Measurements from ENCODE around the gene ETV4. TPM values are rescaled to one million over a fixed set of nuclear protein-coding genes. Genes with fewer than 3 reads are reported as not detected.

Gene ETV4
- total and polyA plus RNA-seq, 2 of the 13 experiments (the other 11 are each of a cell fraction or from before 2014, with no cell fraction given), result 128 to 330 TPM

DNA sequence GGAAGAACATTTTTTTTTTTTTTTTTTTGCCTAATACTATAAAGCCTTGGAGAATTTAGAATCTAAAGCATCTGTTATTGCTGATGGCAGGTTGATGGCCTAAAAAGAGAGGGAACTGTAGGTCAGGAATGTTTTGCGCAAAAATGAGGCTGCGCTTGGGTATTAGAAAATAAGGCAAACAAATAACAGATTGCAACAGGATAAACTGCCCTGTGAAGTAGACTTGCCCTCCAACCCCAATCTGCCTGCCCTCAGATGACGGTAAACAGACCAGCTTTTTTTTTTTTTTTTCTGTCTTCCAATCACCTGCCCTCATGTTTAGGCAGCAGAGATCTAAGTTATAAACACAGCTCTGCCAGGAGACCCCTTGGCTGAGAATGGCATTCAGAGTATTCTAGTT lies 66.2 kb downstream of the ETV4 start (continued):
- TF ChIP-seq, protein P1, sequence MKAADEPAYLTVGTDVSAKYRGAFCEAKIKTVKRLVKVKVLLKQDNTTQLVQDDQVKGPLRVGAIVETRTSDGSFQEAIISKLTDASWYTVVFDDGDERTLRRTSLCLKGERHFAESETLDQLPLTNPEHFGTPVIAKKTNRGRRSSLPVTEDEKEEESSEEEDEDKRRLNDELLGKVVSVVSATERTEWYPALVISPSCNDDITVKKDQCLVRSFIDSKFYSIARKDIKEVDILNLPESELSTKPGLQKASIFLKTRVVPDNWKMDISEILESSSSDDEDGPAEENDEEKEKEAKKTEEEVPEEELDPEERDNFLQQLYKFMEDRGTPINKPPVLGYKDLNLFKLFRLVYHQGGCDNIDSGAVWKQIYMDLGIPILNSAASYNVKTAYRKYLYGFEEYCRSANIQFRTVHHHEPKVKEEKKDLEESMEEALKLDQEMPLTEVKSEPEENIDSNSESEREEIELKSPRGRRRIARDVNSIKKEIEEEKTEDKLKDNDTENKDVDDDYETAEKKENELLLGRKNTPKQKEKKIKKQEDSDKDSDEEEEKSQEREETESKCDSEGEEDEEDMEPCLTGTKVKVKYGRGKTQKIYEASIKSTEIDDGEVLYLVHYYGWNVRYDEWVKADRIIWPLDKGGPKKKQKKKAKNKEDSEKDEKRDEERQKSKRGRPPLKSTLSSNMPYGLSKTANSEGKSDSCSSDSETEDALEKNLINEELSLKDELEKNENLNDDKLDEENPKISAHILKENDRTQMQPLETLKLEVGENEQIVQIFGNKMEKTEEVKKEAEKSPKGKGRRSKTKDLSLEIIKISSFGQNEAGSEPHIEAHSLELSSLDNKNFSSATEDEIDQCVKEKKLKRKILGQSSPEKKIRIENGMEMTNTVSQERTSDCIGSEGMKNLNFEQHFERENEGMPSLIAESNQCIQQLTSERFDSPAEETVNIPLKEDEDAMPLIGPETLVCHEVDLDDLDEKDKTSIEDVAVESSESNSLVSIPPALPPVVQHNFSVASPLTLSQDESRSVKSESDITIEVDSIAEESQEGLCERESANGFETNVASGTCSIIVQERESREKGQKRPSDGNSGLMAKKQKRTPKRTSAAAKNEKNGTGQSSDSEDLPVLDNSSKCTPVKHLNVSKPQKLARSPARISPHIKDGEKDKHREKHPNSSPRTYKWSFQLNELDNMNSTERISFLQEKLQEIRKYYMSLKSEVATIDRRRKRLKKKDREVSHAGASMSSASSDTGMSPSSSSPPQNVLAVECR (CRISPR knock-in tag; IDR thresholded peaks at IDR 0.05; ENCODE audit: borderline replicate concordance), result peak; percentile 17; the same call in 1 of the 2 replicates
- TF ChIP-seq BORCS8-MEF2B (CRISPR knock-in tag; IDR thresholded peaks at IDR 0.05) (no peak), ZBTB21 (CRISPR knock-in tag; IDR thresholded peaks at IDR 0.05) (no peak), ARNT (IDR thresholded peaks at IDR 0.05) (no peak), CCDC6 (CRISPR knock-in tag; IDR thresholded peaks at IDR 0.05) (peak; percentile 16; the same call in 1 of the 2 replicates), TCF7L2 (IDR thresholded peaks at IDR 0.05; ENCODE audit: low read depth, low read length) (peak; percentile 71), JUND (CRISPR knock-in tag; IDR thresholded peaks at IDR 0.05) (no peak), IRX3 (CRISPR knock-in tag; IDR thresholded peaks at IDR 0.05; ENCODE audit: borderline replicate concordance, low read depth) (no peak), ZNF75D (CRISPR knock-in tag; IDR thresholded peaks at IDR 0.05; ENCODE audit: borderline replicate concordance) (no peak), ZNF605 (CRISPR knock-in tag; IDR thresholded peaks at IDR 0.05) (no peak), GZF1 (CRISPR knock-in tag; IDR thresholded peaks at IDR 0.05) (peak; percentile 94; the same call in 1 of the 2 replicates)
- TF ChIP-seq, protein P2, sequence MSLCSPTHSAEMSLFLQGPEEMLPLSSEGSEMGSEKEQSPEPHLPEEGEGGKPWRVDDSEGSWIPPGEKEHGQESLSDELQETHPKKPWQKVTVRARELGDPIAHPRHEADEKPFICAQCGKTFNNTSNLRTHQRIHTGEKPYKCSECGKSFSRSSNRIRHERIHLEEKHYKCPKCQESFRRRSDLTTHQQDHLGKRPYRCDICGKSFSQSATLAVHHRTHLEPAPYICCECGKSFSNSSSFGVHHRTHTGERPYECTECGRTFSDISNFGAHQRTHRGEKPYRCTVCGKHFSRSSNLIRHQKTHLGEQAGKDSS (CRISPR knock-in tag; IDR thresholded peaks at IDR 0.05; ENCODE audit: borderline replicate concordance, low read depth), result no peak; the same call in 1 of the 2 replicates
- TF ChIP-seq, protein P3, sequence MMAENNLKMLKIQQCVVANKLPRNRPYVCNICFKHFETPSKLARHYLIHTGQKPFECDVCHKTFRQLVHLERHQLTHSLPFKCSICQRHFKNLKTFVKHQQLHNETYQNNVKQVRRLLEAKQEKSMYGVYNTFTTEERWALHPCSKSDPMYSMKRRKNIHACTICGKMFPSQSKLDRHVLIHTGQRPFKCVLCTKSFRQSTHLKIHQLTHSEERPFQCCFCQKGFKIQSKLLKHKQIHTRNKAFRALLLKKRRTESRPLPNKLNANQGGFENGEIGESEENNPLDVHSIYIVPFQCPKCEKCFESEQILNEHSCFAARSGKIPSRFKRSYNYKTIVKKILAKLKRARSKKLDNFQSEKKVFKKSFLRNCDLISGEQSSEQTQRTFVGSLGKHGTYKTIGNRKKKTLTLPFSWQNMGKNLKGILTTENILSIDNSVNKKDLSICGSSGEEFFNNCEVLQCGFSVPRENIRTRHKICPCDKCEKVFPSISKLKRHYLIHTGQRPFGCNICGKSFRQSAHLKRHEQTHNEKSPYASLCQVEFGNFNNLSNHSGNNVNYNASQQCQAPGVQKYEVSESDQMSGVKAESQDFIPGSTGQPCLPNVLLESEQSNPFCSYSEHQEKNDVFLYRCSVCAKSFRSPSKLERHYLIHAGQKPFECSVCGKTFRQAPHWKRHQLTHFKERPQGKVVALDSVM (CRISPR knock-in tag; IDR thresholded peaks at IDR 0.05), result peak; percentile 55; the same call in 1 of the 2 replicates
- TF ChIP-seq, protein P4, sequence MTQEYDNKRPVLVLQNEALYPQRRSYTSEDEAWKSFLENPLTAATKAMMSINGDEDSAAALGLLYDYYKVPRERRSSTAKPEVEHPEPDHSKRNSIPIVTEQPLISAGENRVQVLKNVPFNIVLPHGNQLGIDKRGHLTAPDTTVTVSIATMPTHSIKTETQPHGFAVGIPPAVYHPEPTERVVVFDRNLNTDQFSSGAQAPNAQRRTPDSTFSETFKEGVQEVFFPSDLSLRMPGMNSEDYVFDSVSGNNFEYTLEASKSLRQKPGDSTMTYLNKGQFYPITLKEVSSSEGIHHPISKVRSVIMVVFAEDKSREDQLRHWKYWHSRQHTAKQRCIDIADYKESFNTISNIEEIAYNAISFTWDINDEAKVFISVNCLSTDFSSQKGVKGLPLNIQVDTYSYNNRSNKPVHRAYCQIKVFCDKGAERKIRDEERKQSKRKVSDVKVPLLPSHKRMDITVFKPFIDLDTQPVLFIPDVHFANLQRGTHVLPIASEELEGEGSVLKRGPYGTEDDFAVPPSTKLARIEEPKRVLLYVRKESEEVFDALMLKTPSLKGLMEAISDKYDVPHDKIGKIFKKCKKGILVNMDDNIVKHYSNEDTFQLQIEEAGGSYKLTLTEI (CRISPR knock-in tag; conservative IDR thresholded peaks at IDR 0.05), result no peak
- TF ChIP-seq, protein P5, sequence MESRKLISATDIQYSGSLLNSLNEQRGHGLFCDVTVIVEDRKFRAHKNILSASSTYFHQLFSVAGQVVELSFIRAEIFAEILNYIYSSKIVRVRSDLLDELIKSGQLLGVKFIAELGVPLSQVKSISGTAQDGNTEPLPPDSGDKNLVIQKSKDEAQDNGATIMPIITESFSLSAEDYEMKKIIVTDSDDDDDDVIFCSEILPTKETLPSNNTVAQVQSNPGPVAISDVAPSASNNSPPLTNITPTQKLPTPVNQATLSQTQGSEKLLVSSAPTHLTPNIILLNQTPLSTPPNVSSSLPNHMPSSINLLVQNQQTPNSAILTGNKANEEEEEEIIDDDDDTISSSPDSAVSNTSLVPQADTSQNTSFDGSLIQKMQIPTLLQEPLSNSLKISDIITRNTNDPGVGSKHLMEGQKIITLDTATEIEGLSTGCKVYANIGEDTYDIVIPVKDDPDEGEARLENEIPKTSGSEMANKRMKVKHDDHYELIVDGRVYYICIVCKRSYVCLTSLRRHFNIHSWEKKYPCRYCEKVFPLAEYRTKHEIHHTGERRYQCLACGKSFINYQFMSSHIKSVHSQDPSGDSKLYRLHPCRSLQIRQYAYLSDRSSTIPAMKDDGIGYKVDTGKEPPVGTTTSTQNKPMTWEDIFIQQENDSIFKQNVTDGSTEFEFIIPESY (CRISPR knock-in tag; IDR thresholded peaks at IDR 0.05), result peak; percentile 38; the same call in 1 of the 2 replicates
- TF ChIP-seq, protein P6, sequence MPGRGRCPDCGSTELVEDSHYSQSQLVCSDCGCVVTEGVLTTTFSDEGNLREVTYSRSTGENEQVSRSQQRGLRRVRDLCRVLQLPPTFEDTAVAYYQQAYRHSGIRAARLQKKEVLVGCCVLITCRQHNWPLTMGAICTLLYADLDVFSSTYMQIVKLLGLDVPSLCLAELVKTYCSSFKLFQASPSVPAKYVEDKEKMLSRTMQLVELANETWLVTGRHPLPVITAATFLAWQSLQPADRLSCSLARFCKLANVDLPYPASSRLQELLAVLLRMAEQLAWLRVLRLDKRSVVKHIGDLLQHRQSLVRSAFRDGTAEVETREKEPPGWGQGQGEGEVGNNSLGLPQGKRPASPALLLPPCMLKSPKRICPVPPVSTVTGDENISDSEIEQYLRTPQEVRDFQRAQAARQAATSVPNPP (CRISPR knock-in tag; IDR thresholded peaks at IDR 0.05), result no peak
